Middle frontal gyrus (tissue), 1 donor: Measurements from ENCODE around the gene TBC1D32.
"Not testable (repeated sequence)": the region's sequence is repeated elsewhere in the genome, so short reads cannot be mapped to it uniquely, and the experiment has no call there.

Source experiments
- DNase-seq: peaks from one replicate; pipeline ENCODE4 v3.0.0-alpha.2; 2015; ENCODE audit warnings: low spot score; ENCODE audit errors: extremely low spot score

Gene TBC1D32

GRCh38 chr6:121321282-121321681 is 13.0 kb downstream of the TBC1D32 start:
- DNase-seq = no peak

- no peak for DNase-seq
Observed at GRCh38 chr6:121319603-121320002, 14.7 kb downstream of the TBC1D32 start.

GRCh38 chr6:121319112-121319553 is 15.1 kb downstream of the TBC1D32 start:
- DNase-seq = peak; percentile 16

- DNase-seq = no peak
Observed at GRCh38 chr6:121314381-121315112, 19.7 kb downstream of the TBC1D32 start.

GRCh38 chr6:121311814-121312213 is 22.5 kb downstream of the TBC1D32 start:
- not testable (repeated sequence) for DNase-seq

- DNase-seq = no peak
Observed at GRCh38 chr6:121310495-121310894, 23.8 kb downstream of the TBC1D32 start.

- DNase-seq = no peak
Observed at GRCh38 chr6:121309768-121310469, 24.4 kb downstream of the TBC1D32 start.

- no peak for DNase-seq
Observed at GRCh38 chr6:121305957-121306607, 28.2 kb downstream of the TBC1D32 start.

GRCh38 chr6:121302882-121303281 is 31.4 kb downstream of the TBC1D32 start:
- DNase-seq = no peak

- DNase-seq = not testable (repeated sequence)
Observed at GRCh38 chr6:121301156-121301555, 33.1 kb downstream of the TBC1D32 start.

GRCh38 chr6:121297694-121298093 is 36.6 kb downstream of the TBC1D32 start:
- no peak for DNase-seq

GRCh38 chr6:121285041-121285440 is 49.2 kb downstream of the TBC1D32 start:
- no peak for DNase-seq

- no peak for DNase-seq
Observed at GRCh38 chr6:121274666-121275295, 59.5 kb downstream of the TBC1D32 start.

GRCh38 chr6:121263742-121264141 is 70.5 kb downstream of the TBC1D32 start:
- DNase-seq = no peak

- DNase-seq = no peak
Observed at GRCh38 chr6:121260651-121261102, 73.6 kb downstream of the TBC1D32 start.

GRCh38 chr6:121247386-121247785 is 86.9 kb downstream of the TBC1D32 start:
- no peak for DNase-seq

- no peak for DNase-seq
Observed at GRCh38 chr6:121242386-121242785, 91.9 kb downstream of the TBC1D32 start.

GRCh38 chr6:121237859-121238258 is 96.4 kb downstream of the TBC1D32 start:
- no peak for DNase-seq

- DNase-seq = no peak
Observed at GRCh38 chr6:121236984-121237383, 97.3 kb downstream of the TBC1D32 start.

- no peak for DNase-seq
Observed at GRCh38 chr6:121235386-121235785, 98.9 kb downstream of the TBC1D32 start.

- no peak for DNase-seq
Observed at GRCh38 chr6:121223930-121224329, 110.3 kb downstream of the TBC1D32 start.

GRCh38 chr6:121223212-121223611 is 111.1 kb downstream of the TBC1D32 start:
- DNase-seq = no peak
